ENCODE data around the gene SETD4.

DNA sequence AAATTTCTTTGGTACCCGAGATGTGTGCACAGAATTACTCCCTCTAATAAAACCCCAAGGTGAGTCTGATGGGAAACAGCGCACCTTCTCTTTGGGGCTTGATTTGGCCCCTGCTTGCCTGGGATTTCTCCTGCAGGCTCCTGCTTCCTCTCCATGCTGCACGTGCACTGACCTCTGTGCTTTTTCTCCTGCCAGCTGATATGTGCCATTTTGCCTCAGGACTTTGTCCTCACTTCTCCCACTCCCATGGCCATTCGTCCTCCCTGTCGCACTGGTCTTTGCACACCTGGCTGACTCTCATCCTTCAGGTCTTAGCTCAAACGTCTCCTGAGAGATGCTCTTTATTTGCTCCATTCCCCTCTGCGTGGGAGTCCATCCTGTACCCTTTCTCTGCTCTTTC is 10.7 kb upstream of the SETD4 start:
- TF ChIP-seq, protein P1, sequence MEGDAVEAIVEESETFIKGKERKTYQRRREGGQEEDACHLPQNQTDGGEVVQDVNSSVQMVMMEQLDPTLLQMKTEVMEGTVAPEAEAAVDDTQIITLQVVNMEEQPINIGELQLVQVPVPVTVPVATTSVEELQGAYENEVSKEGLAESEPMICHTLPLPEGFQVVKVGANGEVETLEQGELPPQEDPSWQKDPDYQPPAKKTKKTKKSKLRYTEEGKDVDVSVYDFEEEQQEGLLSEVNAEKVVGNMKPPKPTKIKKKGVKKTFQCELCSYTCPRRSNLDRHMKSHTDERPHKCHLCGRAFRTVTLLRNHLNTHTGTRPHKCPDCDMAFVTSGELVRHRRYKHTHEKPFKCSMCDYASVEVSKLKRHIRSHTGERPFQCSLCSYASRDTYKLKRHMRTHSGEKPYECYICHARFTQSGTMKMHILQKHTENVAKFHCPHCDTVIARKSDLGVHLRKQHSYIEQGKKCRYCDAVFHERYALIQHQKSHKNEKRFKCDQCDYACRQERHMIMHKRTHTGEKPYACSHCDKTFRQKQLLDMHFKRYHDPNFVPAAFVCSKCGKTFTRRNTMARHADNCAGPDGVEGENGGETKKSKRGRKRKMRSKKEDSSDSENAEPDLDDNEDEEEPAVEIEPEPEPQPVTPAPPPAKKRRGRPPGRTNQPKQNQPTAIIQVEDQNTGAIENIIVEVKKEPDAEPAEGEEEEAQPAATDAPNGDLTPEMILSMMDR (IDR thresholded peaks at IDR 0.05; ENCODE audit: borderline replicate concordance, extremely low read depth, low read length, poor library complexity, severe bottlenecking), result no peak
- TF ChIP-seq EZH2 (IDR thresholded peaks at IDR 0.05; ENCODE audit: borderline replicate concordance, low read depth, low read length, severe bottlenecking), result no peak

Data from DND-41 (cell line).